Tibial nerve (tissue), 4 donors: ENCODE data around the gene AKR1C2.

Experiments used
- EP300 ChIP-seq, 2 donors: sonication (generic); formaldehyde crosslinking; IDR thresholded peaks; one replicate each; pipeline ENCODE4 v1.6.1; 2017; ENCODE audit warnings: antibody characterized with exemption in 2 of 2, mild to moderate bottlenecking in 1 of 2
- POLR2A ChIP-seq, 2 donors: fragments of 450-650 bp; IDR thresholded peaks; one replicate each; pipeline ENCODE4 v1.6.1; 2017; ENCODE audit warnings: antibody characterized with exemption in 2 of 2, mild to moderate bottlenecking in 2 of 2, moderate library complexity in 2 of 2
- TF ChIP-seq, protein P1 (sequence below), 5 experiments: fragments of 200-600 bp in 3 of 5; fragments of 450-650 bp in 2 of 5; sonication (generic) in 3 of 5; IDR thresholded peaks; one replicate each; pipeline ENCODE4 v1.5.1; 2016 to 2019; ENCODE audit warnings: antibody characterized with exemption in 5 of 5, mild to moderate bottlenecking in 3 of 5, moderate library complexity in 2 of 5

DNA sequence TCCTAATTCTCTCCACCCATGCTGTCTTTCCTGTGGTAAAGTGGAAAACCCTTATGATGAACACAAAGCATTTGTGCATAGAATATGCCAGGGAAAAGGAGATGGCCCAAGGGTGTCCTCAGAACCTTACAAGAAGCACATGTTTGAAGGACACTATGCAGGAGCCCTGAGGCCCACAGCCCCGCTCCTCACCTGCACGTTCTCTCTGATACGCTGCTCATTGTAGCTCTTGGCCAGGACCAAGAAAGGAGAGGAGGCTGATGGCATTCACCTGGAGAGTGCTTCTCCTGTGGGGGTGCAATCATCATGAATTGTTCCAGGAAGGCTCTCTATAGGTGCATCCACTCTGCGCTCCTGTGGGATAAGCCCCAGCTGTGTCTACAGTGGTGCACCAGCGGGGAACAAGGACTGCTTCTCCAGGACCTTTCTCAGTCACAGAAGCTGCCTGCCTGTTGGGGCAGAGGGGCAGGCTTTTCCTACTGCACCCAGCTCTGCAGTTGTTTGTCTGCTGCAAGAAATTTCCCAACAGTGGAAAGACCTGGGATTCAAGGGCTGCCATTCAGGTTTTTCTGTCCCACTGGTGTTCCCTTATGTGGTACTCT, 19.9 kb downstream of the AKR1C2 start:
- TF ChIP-seq, protein P1, sequence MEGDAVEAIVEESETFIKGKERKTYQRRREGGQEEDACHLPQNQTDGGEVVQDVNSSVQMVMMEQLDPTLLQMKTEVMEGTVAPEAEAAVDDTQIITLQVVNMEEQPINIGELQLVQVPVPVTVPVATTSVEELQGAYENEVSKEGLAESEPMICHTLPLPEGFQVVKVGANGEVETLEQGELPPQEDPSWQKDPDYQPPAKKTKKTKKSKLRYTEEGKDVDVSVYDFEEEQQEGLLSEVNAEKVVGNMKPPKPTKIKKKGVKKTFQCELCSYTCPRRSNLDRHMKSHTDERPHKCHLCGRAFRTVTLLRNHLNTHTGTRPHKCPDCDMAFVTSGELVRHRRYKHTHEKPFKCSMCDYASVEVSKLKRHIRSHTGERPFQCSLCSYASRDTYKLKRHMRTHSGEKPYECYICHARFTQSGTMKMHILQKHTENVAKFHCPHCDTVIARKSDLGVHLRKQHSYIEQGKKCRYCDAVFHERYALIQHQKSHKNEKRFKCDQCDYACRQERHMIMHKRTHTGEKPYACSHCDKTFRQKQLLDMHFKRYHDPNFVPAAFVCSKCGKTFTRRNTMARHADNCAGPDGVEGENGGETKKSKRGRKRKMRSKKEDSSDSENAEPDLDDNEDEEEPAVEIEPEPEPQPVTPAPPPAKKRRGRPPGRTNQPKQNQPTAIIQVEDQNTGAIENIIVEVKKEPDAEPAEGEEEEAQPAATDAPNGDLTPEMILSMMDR (IDR thresholded peaks at IDR 0.05) = no peak
- TF ChIP-seq EP300 (IDR thresholded peaks at IDR 0.05) = no peak
- no peak for TF ChIP-seq POLR2A (IDR thresholded peaks at IDR 0.05)
